Stimulated activated CD4-positive, alpha-beta T cell treated with anti-CD3 and anti-CD28 coated beads, Interleukin-15, amount 100 ng/mL, for 48 hours (primary cell): Measurements from ENCODE around the gene ACOT7.
A peak's percentile ranks its signal among the peaks of the same experiment; 100 is the strongest.

Experiments
- DNase-seq, 2 donors: peaks; one replicate each; pipeline ENCODE4 v3.0.0-alpha.2; 2020; ENCODE audit warnings: low read depth in 2 of 2

The ACOT7 gene

DNA sequence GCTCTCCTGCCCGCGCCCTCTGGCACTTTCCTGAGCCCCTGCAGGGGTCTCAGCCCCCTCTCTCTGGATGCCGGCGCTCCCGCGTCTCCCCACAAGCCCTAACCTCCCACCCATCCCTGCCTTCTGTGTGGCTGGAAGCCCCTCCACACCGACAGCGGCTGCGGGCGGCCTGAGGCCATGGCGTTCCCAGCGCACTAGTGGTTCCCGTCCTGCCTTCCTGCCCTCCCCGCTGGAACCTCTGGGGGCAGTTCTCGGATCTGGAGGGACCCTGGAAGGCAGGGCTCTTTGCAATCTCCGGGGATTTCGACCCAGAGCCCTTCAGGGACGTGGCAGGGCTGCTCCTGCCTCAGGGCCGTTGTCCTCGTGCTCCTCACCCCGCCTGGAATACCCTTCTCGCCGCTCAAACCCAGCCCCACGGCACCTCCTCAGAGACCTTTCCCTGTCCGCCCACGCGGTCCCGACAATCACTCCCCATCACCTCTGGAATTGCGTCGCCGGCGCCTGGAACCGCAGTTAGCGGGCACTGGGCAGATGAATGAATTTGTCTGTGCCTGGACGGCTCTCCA, 30.5 kb upstream of the ACOT7 start:
- no peak for DNase-seq

DNA sequence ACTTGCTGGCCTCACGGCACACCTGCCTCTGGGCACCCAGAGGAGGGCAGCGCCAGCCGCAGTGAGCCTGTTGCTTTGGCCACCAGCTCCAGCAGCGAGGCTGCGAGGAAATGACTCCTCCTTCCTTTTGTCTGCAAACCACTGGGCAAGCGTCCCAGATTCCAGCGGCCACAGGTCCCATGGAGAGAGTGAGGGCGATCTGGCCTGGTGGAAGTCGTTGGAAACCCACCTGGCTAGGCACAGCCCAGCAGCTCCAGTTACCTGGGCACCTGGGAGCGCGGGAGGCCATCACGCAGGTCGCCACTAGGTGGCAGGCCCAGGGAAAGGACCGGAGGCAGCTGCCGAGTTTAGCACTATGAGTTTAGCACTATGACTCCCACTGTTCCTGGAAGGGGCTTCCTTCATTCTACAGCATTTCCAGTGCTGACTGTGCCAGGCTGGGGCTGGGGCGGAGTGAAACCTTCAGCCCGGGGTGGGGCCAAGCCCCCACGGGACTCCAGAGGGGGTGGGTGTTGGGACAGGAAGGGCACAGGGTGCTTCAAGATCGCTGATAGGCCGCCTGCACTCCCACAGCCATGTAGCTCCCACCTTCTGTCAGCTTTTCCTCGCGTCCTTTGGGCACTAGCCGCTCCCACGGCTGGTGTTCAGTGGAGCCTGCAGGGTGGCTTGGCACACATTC, 29.9 kb upstream of the ACOT7 start:
- DNase-seq, result peak; percentile 45 to 68

DNA sequence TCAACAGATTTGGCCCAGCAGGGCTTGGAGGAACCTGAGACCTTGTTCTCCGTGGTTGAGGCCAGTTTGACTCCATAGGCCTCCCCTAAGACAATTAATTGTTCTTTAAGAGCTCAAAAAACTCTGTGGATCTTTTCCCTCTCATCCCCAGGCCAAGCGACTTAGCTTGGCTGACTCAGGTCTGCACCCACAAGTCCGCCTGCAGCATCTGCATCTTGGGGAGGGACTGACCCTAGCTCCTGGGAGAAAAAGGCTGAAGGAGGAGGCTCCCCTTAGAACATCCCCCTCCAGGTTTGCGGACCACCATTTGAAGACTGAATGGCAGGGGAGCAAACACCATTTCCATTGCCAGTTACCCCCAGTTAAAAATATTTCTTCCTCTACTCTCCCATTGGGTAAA, 27.7 kb upstream of the ACOT7 start:
- no peak for DNase-seq

- no peak for DNase-seq
Observed at GRCh38 chr1:6420454-6421042, 27.0 kb upstream of the ACOT7 start.

DNA sequence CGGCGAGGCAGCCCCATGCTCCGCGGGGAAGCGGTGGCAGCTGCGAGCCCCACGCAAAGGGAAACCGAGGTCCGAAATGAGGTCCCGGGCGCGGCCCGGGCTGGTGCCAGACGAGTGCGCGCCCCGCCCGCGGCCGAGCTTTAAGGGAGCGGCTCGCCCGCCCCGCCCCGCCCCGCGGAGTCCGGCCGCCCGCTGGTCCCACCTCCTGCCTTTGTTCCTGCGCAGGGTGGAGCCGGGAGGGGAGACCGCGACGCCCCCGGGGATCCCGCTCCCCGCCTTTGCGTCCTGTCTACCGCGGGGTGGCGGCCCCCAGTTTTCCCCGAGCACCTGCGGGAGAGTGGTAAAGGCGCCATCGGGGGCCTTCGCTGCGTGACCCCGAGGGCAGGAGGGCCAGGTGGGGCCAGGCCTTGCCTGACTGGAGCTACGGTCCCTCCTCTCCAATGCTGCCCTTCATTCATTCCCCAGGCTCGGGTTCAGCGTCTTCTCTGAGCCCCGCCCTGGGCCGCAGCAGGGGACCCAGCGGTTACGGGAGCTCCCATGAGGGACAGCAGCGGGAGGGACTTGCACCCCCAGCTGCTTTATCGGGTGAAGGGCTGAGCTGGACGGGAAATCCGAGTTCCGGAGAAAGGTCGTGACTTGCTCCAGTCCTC, 26.4 kb upstream of the ACOT7 start, which contains the start of gene HES2:
Gene HES2 (minus strand): TSS at position 116 of the 650 bp plus-strand sequence. CDS start 99 bp downstream, at position 17.
- DNase-seq, result no peak

- no peak for DNase-seq
Observed at GRCh38 chr1:6419397-6419803, 25.8 kb upstream of the ACOT7 start.

DNA sequence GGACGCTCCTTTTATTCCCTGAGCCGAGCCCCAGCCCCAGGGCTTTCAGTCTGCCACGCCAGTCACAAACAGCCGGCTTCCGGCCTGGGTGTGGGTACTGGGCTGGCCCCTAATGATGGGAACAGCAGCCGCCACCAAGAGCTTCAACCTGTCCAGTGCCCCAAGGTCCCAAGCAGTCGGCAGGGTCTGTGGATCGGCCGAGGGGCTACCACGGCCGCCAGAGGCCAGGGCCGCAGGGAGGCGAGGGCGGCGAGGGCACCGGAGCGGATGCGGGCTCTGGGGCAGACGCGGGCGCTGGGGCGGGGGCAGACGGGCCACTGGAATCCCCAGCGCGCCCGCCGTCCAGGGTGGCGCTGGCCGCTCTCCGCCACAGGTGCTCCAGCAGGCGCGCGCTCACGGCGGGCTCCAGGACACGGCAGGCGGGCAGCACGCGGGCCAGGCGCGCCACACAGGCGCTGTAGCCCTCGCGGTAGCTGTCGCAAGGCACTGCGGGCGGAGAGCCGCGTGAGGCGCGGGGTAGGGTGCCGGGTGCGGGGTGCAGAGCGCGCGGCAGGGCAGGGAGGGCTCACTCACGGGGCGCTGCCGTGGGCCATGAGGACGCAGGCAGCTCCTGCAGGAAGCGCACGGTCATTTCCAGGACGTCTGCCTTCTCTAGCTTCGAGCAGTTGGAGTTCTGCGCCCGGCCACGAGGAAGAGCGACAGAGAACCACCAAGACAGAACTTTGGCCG, 25.3 kb upstream of the ACOT7 start:
- no peak for DNase-seq

GRCh38 chr1:6417961-6418667, 24.5 kb upstream of the ACOT7 start:
- no peak for DNase-seq

- no peak for DNase-seq
Observed at GRCh38 chr1:6416906-6417305, 23.3 kb upstream of the ACOT7 start.

DNA sequence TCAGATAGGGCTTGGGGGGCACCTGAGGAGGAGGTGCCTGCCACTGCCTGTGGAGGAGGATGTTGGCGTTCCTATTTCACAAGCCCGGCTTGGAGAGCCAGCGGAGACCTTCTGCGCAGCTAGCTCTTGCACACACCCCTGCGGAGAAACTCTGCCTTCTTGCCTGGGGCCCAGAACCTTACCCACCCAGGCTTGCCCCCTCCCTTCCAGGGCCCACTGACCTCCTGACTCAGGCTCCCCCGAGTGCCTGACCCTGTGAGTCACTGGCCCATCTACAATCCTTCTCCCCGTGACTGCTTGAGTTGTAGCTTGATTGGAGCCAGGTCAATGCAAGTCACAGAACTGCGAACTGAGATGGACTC, 22.7 kb upstream of the ACOT7 start:
- DNase-seq, result no peak

- no peak for DNase-seq
Observed at GRCh38 chr1:6414881-6415626, 21.5 kb upstream of the ACOT7 start.

- DNase-seq, result no peak
Observed at GRCh38 chr1:6414443-6414844, 20.9 kb upstream of the ACOT7 start.

DNA sequence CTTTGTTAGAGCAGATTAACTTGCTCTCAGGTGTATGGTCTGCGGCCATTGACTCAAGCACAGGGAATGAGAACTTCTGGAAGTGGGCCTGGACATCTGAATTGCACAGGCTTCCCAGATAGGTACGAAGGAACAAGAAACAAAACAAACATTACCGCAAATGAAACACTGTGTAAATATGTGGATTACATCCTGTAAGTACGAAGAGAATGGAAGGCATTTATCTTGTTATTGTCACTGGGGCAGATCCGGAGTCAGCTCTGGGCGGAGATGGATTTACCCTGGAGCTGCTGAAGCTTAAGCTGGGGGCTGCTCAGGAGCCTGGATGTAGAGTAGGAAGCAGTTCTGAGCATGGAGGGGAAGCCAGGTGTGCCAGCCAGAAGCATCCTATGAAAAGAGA, 19.3 kb upstream of the ACOT7 start:
- DNase-seq, result no peak

DNA sequence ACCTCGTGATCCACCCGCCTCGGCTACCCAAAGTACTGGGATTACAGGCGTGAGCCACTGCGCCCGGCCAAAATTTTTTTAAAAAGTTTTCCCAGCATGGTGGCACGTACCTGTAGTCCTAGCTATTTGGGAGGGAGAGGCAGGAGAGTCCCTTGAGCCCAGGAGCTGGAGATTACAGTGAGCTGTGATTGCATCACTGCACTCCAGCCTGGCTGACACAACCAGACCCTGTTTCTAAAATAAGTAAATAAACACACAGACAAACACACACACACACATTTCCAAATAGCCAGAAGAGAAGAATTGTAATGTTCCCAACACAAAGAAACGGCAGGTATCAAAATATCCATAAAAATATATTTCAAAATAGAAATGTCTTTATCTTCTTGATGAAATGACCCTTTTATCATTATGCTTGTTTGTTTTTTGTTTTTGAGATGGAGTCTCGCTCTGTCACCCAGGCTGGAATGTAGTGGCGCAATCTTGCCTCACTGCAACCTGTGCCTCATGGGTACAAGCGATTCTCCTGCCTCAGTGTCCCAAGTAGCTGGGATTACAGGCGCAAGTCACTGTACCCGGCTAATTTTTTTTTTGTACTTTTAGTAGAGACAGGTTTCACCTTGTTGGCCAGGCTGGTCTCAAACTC, 16.8 kb upstream of the ACOT7 start:
- DNase-seq, result no peak

DNA sequence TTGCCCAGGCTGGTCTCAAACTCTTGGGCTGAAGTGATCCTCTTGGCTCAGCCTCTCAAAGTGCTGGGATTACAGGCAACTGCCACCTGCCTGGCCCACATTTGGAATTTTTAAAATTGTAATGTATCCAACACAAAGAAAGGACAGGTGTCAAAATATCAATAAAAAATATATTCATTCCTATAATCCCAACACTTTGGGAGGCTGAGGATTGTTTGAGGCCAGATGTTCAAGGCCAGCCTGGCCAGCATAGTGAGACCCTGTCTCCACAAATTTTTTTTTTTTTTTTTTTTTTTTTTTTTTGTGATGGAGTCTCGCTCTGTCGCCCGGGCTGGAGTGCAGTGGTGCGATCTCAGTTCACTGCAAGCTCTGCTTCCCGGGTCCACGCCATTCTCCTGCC, 16.2 kb upstream of the ACOT7 start:
- no peak for DNase-seq

- no peak for DNase-seq
Observed at GRCh38 chr1:6409053-6409452, 15.5 kb upstream of the ACOT7 start.

DNA sequence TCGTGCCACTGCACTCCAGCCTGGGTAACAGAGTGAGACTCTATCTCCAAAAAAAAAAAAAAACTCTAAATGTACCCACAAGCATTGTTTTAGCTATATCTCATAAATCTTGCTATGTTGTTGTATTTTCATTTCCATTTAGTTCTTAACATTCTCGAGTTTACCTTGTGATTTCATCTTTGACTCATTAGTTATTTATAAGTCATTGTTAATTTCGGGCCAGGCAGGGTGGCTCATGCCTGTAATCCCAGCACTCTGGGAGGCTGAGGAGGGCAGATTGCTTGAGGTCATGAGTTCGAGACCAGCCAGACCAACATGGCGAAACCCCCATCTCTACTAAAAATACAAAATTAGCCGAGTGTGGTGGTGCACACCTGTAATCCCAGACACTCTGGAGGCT, 14.5 kb upstream of the ACOT7 start:
- DNase-seq, result no peak

DNA sequence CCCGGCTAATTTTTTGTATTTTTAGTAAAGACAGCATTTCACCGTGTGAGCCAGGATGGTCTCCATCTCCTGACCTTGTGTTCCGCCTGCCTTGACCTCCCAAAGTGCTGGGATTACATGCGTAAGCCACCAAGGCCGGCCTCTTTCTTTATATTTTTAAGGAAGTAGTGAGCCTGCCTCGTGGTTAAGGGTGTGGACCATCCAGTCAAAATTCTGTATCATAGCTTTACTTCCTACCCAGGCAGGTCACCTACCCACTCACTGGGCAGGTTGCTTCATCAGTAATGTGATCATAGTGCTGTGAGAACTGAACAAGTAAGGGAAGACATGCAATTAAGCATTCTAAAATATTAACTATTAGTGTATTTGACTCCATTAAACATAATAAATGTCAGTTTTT, 8.1 kb upstream of the ACOT7 start:
- no peak for DNase-seq

GRCh38 chr1:6399294-6399693, 5.7 kb upstream of the ACOT7 start:
- no peak for DNase-seq

DNA sequence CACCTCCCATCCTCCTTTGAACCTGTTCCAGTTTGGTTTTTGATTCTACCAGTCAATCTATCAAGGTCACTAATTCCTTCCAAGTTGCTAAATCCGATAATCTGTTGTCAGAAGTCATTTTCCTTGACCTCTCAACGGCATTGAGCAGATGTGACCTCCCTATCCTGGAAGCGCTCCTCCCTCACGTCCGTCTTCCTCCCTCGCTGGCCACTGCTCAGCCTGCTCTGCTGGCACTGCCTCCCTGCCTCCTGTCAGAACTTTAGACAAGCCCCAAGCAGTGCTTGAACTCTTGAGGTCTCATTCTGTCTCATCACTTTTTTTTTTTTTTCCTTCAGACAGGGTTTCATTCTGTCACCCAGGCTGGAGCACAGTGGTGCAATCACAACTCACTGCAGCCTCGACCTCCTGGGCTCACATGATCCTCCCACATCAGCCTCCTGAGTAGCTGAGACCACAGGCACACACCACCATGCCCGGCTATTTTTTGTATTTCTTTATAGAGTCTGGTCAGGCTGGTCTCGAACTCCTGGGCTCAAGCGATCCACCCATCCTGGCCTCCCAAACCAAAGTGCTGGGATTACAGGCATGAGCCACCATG, 4.4 kb upstream of the ACOT7 start:
- DNase-seq, result no peak
